ENCODE results near the gene FDXR.

DNA sequence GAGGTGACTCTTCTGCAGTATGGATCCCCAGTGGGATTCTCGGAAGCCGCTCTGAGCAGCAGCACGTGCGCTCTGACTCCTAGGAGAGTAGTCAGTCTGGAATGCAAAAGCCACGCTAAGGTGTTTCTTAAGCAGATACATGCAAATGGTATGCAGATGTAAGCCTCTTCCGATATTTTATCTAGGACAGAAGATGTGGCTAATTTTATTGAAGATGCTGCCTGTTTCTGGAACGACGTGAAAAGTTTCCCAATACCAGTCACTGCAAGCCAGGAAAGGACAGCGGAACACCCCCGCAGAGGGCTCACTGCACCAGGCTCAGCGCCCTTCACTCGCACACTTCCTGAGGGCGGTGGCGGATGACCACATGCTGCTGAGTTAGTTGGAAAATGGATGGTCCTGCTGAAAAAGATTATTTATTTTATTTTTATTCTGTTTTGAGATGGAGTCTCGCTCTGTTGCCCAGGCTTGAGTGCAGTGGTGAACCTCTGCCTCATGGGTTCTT is 10.5 kb upstream of the FDXR start:
- TF ChIP-seq CTCF (IDR thresholded peaks at IDR 0.05; ENCODE audit: poor library complexity, severe bottlenecking) = no peak
- no peak for TF ChIP-seq EZH2 (IDR thresholded peaks at IDR 0.05; ENCODE audit: borderline replicate concordance, insufficient read depth, low read length, poor library complexity, severe bottlenecking)

All from neural cell (in vitro differentiated cells).